IMR-90 (cell line): Measurements from ENCODE around the gene CALR. TPM values are rescaled to one million over a fixed set of nuclear protein-coding genes. Genes with fewer than 3 reads are reported as not detected.

ENCODE experiments used
- ATAC-seq: fragments of 200-7000 bp; cut with Tn5 transposase; 2 replicates; pipeline ENCODE4 v1.9.1; 2020; ENCODE audit warnings: low read depth, mild to moderate bottlenecking, moderate library complexity
- BruUV-seq: library from RNA; stranded (reverse); fragments of 400-500 nt; replicated peaks from 2 replicates; lab custom pipeline; 2021; lab: Mats Ljungman, UMichigan
- CTCF ChIA-PET: fragments of 300-600 bp; formaldehyde crosslinking; extraction: SDS; loops from one replicate; lab custom pipeline; 2021; ENCODE audit warnings: antibody characterized with exemption; lab: Yijun Ruan, JAX
- POLR2A ChIA-PET: fragments of 300-600 bp; sonication (Branson Sonifier 250); formaldehyde crosslinking; loops from one replicate; lab custom pipeline; 2022; ENCODE audit warnings: antibody characterized with exemption; ENCODE audit not compliant: unreplicated experiment; lab: Charles Lee
- DNase-seq: peaks from one replicate; pipeline ENCODE4 v3.0.0; 2013
- H2AFZ ChIP-seq: replicated peaks from 2 replicates; pipeline ENCODE3; 2013; ENCODE audit warnings: low read length, mild to moderate bottlenecking; ENCODE audit not compliant: poor library complexity
- H2AK5ac ChIP-seq: 2 replicates; pipeline ENCODE4 v1.6.1; 2013; ENCODE audit warnings: low read depth, low read length, inconsistent platforms
- H2AK9ac ChIP-seq: replicated peaks from 2 replicates; pipeline ENCODE3; 2013; ENCODE audit warnings: mild to moderate bottlenecking, low read depth, low read length, moderate library complexity; ENCODE audit not compliant: poor library complexity
- H2BK120ac ChIP-seq: 2 replicates; pipeline ENCODE4 v1.6.1; 2013; ENCODE audit warnings: low read depth, low read length, inconsistent platforms
- H2BK15ac ChIP-seq: 3 replicates; pipeline ENCODE4 v1.6.1; 2013; ENCODE audit warnings: low read depth, low read length, inconsistent platforms
- H2BK20ac ChIP-seq: 2 replicates; pipeline ENCODE4 v1.6.1; 2013; ENCODE audit warnings: low read depth, mild to moderate bottlenecking, inconsistent platforms, low read length, moderate library complexity
- H2BK5ac ChIP-seq: 2 replicates; pipeline ENCODE4 v1.6.1; 2013; ENCODE audit warnings: mild to moderate bottlenecking, low read depth, low read length, inconsistent platforms; ENCODE audit not compliant: poor library complexity, severe bottlenecking
- H3K14ac ChIP-seq: replicated peaks from 2 replicates; pipeline ENCODE4 v1.6.1; 2013; ENCODE audit warnings: low read depth, low read length, inconsistent platforms
- H3K18ac ChIP-seq: 2 replicates; pipeline ENCODE4 v1.6.1; 2013; ENCODE audit warnings: low read depth, low read length, control low read depth
- H3K23ac ChIP-seq: 2 replicates; pipeline ENCODE4 v1.6.1; 2013; ENCODE audit warnings: low read depth, low read length, inconsistent platforms
- H3K27ac ChIP-seq: 2 replicates; pipeline ENCODE4 v1.5.1; 2013; ENCODE audit warnings: mild to moderate bottlenecking, control low read depth, low read length; ENCODE audit not compliant: insufficient read depth
- H3K27me3 ChIP-seq: 2 replicates; pipeline ENCODE4 v1.6.1; 2013; ENCODE audit warnings: low read length; ENCODE audit not compliant: control insufficient read depth, insufficient read depth
- H3K36me3 ChIP-seq: 2 replicates; pipeline ENCODE4 v1.6.1; 2013; ENCODE audit warnings: low read length, mixed read lengths; ENCODE audit not compliant: control insufficient read depth, insufficient read depth
- H3K4ac ChIP-seq: 2 replicates; pipeline ENCODE4 v1.6.1; 2013; ENCODE audit warnings: low read depth, low read length, inconsistent platforms
- H3K4me1 ChIP-seq: 2 replicates; pipeline ENCODE4 v1.6.1; 2013; ENCODE audit warnings: low read length, mixed read lengths; ENCODE audit not compliant: control insufficient read depth, insufficient read depth
- H3K4me2 ChIP-seq: 2 replicates; pipeline ENCODE4 v1.6.1; 2013; ENCODE audit warnings: low read depth, mild to moderate bottlenecking, control low read depth, low read length, moderate library complexity
- H3K4me3 ChIP-seq: 2 replicates; pipeline ENCODE4 v1.5.1; 2013; ENCODE audit warnings: low read depth, mild to moderate bottlenecking, control low read depth, low read length, moderate library complexity; ENCODE audit not compliant: insufficient read depth
- H3K56ac ChIP-seq: 2 replicates; pipeline ENCODE4 v1.6.1; 2013; ENCODE audit warnings: low read length, inconsistent platforms; ENCODE audit not compliant: insufficient read depth; ENCODE audit errors: extremely low read depth
- H3K79me1 ChIP-seq, 2 experiments: 2 replicates each; pipeline ENCODE4 v1.6.1; 2013; ENCODE audit warnings: low read length in 2 of 2, inconsistent platforms in 1 of 2, low read depth in 1 of 2
- H3K9ac ChIP-seq: 2 replicates; pipeline ENCODE4 v1.6.1; 2013; ENCODE audit warnings: low read depth, low read length, control low read depth
- H3K9me1 ChIP-seq: 2 replicates; pipeline ENCODE4 v1.6.1; 2013; ENCODE audit warnings: low read length, inconsistent platforms; ENCODE audit not compliant: insufficient read depth
- H3K9me3 ChIP-seq: 2 replicates; pipeline ENCODE4 v1.6.1; 2013; ENCODE audit warnings: low read length; ENCODE audit not compliant: control insufficient read depth, insufficient read depth
- H4K20me1 ChIP-seq: 2 replicates; pipeline ENCODE4 v1.6.1; 2013; ENCODE audit warnings: low read length, inconsistent platforms; ENCODE audit not compliant: insufficient read depth
- H4K5ac ChIP-seq: 2 replicates; pipeline ENCODE4 v1.6.1; 2013; ENCODE audit warnings: mild to moderate bottlenecking, low read depth, low read length, control low read depth
- H4K8ac ChIP-seq, 2 experiments: 2 replicates each; pipeline ENCODE4 v1.6.1; 2013; ENCODE audit warnings: low read depth in 2 of 2, low read length in 2 of 2, control low read depth in 1 of 2, inconsistent platforms in 1 of 2
- H4K91ac ChIP-seq: 2 replicates; pipeline ENCODE4 v1.6.1; 2013; ENCODE audit warnings: low read depth, low read length, inconsistent platforms; ENCODE audit not compliant: insufficient read depth
- BHLHE40 ChIP-seq: fragments of 150-350 bp; IDR thresholded peaks from 2 replicates; pipeline ENCODE4 v1.6.1; 2016; ENCODE audit warnings: mild to moderate bottlenecking, low read depth, low read length
- CEBPB ChIP-seq: IDR thresholded peaks from 2 replicates; pipeline ENCODE4 v1.6.1; 2012; ENCODE audit warnings: low read depth, low read length, improper control_type of control experiment
- CHD1 ChIP-seq: IDR thresholded peaks from 2 replicates; pipeline ENCODE4 v1.6.1; 2012; ENCODE audit warnings: low read depth, low read length, improper control_type of control experiment
- FOS ChIP-seq: fragments of 150-350 bp; IDR thresholded peaks from 2 replicates; pipeline ENCODE4 v1.6.1; 2016; ENCODE audit warnings: low read depth, low read length
- MAZ ChIP-seq: IDR thresholded peaks from 2 replicates; pipeline ENCODE4 v1.6.1; 2012; ENCODE audit warnings: low read depth, mild to moderate bottlenecking, low read length, improper control_type of control experiment, moderate library complexity, borderline replicate concordance
- NFE2L2 ChIP-seq: fragments of 150-350 bp; IDR thresholded peaks from 2 replicates; pipeline ENCODE4 v1.6.1; 2016; ENCODE audit warnings: low read depth, mild to moderate bottlenecking, low read length
- POLR2A ChIP-seq: IDR thresholded peaks from 2 replicates; pipeline ENCODE4 v1.6.1; 2012; ENCODE audit warnings: mild to moderate bottlenecking, low read depth, low read length
- RAD21 ChIP-seq: IDR thresholded peaks from 2 replicates; pipeline ENCODE4 v1.6.1; 2012; ENCODE audit warnings: low read length, improper control_type of control experiment
- RCOR1 ChIP-seq: IDR thresholded peaks from 2 replicates; pipeline ENCODE4 v1.6.1; 2012; ENCODE audit warnings: mild to moderate bottlenecking, low read length, improper control_type of control experiment; ENCODE audit not compliant: insufficient replicate concordance
- RFX5 ChIP-seq: IDR thresholded peaks from 2 replicates; pipeline ENCODE4 v1.8.0; 2012; ENCODE audit warnings: low read depth, mild to moderate bottlenecking, low read length, moderate library complexity
- SMC3 ChIP-seq: fragments of 150-350 bp; IDR thresholded peaks from 2 replicates; pipeline ENCODE4 v1.6.1; 2016; ENCODE audit warnings: low read depth, mild to moderate bottlenecking, antibody characterized with exemption, low read length, moderate library complexity
- WGBS, 2 experiments: methylation state at CpG; one replicate each; pipeline versions ENCODE4 v1.1.5 to v1.1.7; 2013; ENCODE audit warnings: missing lambda C conversion rate in 2 of 2; ENCODE audit not compliant: insufficient read length in 1 of 2; ENCODE audit errors: extremely low coverage in 2 of 2; 5-methylcytosine and 5-hydroxymethylcytosine counted together
- dilution Hi-C: fragments of 300-500 bp; cut with HindIII; formaldehyde crosslinking; loops from one replicate; pipeline ENCODE4 v1.14.3; 2018; ENCODE audit warnings: low sequenced_read_pairs; ENCODE audit not compliant: unreplicated experiment
- in situ Hi-C: fragments of 300-500 bp; cut with MboI; formaldehyde crosslinking; loops from 3 replicates; pipeline ENCODE4 v1.14.3; 2019; ENCODE audit warnings: low sequenced_read_pairs, inconsistent platforms, mixed read lengths
- intact Hi-C: fragments of 100-400 bp; cut with micrococcal nuclease; formaldehyde crosslinking; loops from 2 replicates; pipeline ENCODE4 v1.10.0; 2022
- polyA plus RNA-seq, 3 experiments: library from polyadenylated mRNA; depleted of rRNA; stranded (reverse); fragments of >200 nt; gene quantifications; 2 replicates each; pipeline ENCODE4 v1.2.3, GENCODE V29; 2012; ENCODE audit warnings: low replicate concordance in 1 of 3
- total RNA-seq: library from RNA; depleted of rRNA; stranded (reverse); fragments of >200 nt; gene quantifications from 2 replicates; pipeline ENCODE4 v1.2.3, GENCODE V29; 2012
- TF ChIP-seq, protein P1 (sequence below): fragments of 150-350 bp; IDR thresholded peaks from 2 replicates; pipeline ENCODE4 v1.6.1; 2017; ENCODE audit warnings: mild to moderate bottlenecking, antibody characterized with exemption, low read length, low read depth
- TF ChIP-seq, protein P2 (sequence below): fragments of 150-350 bp; IDR thresholded peaks from 2 replicates; pipeline ENCODE4 v1.6.1; 2016; ENCODE audit warnings: low read depth, mild to moderate bottlenecking, low read length, moderate library complexity, borderline replicate concordance

The CALR gene
- total and polyA plus RNA-seq, 2 of the 4 experiments (the other 2 are of a cell fraction), result 1,932 to 3,358 TPM

DNA sequence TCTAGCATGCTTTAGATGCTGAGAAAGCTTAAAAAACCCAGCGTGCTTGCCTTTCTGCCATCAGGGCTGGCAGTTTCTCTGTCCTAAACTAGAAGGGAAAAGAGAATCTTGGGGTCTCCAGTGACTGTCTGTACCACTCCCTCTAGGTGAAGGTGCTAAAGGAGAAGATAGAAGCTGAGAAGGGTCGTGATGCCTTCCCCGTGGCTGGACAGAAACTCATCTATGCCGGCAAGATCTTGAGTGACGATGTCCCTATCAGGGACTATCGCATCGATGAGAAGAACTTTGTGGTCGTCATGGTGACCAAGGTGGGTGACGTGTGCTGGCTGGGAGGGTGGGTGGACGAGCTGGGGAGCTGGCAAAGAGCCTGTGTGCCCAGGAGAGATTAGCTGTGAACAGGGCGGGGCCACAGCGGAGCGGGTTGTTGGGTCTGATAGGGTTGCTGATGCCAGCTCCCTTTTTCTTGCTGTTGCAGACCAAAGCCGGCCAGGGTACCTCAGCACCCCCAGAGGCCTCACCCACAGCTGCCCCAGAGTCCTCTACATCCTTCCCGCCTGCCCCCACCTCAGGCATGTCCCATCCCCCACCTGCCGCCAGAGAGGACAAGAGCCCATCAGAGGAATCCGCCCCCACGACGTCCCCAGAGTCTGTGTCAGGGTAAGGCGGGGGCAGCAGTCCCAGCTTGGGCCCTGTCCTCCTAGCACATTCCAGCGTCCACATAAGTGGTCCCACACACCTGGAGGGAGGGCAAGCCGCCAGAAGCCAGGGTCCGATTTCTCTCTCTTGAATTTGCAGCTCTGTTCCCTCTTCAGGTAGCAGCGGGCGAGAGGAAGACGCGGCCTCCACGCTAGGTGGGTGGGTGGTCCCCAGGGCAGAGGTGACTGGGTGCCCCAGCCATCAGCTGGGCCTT, 9.5 kb downstream of the CALR start:
- peaks cover 13% of the 10 kb centered on the region; the same call in 1 of the 2 replicates for H3K9me1 ChIP-seq
- H3K23ac ChIP-seq, result no peak overlapping the region
- dilution Hi-C loops (no loop called here), intact Hi-C loops (no loop called here), in situ Hi-C loops (no loop called here)
- no peak overlapping the region for H3K9ac ChIP-seq
- WGBS, 2 experiments, result 90% methylated on average over 9 of the region's 28 CpGs; no CpG with 5 or more reads in 1 of the 2 experiments
- H2BK5ac ChIP-seq, result no peak overlapping the region
- POLR2A ChIA-PET, result no interaction called here
- H3K27ac ChIP-seq, result no peak overlapping the region
- peak overlapping the region; percentile 32; the same call in 1 of the 2 replicates for H2AK5ac ChIP-seq
- ATAC-seq, result no peak
- no peak overlapping the region for H2BK120ac ChIP-seq
- peak overlapping the region; percentile 16; the same call in 1 of the 2 replicates for H4K91ac ChIP-seq
- BruUV-seq, result no TSS peak
- no peak overlapping the region for H3K4me2 ChIP-seq
- H4K8ac ChIP-seq, result no peak overlapping the region; a peak in 1 of 4 replicates
- peaks cover 8% of the 10 kb centered on the region for H3K4me1 ChIP-seq
- H4K20me1 ChIP-seq, result peaks cover 38% of the 10 kb centered on the region
- peak overlapping the region; percentile 15 for H2AK9ac ChIP-seq
- CTCF ChIA-PET, result no interaction called here
- no peak overlapping the region for H3K4me3 ChIP-seq
- H3K4ac ChIP-seq, result no peak overlapping the region; the same call in 1 of the 2 replicates
- no peak overlapping the region for H2AFZ ChIP-seq
- no peak overlapping the region for H3K18ac ChIP-seq
- no peak overlapping the region for H2BK15ac ChIP-seq
- no peak overlapping the region for H3K56ac ChIP-seq
- no peak overlapping the region for H4K5ac ChIP-seq
- H3K79me1 ChIP-seq, result peaks cover 27 to 68% of the 10 kb centered on the region in 2 experiments
- no peak for DNase-seq
- H3K36me3 ChIP-seq, result peaks cover 61% of the 10 kb centered on the region
- no peak overlapping the region for H3K14ac ChIP-seq
- no peaks in the 10 kb centered on the region for H3K27me3 ChIP-seq
- H2BK20ac ChIP-seq, result no peak overlapping the region
- TF ChIP-seq, protein P1, sequence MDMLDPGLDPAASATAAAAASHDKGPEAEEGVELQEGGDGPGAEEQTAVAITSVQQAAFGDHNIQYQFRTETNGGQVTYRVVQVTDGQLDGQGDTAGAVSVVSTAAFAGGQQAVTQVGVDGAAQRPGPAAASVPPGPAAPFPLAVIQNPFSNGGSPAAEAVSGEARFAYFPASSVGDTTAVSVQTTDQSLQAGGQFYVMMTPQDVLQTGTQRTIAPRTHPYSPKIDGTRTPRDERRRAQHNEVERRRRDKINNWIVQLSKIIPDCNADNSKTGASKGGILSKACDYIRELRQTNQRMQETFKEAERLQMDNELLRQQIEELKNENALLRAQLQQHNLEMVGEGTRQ, result no peak
- TF ChIP-seq MAZ (no peak), CHD1 (no peak), NFE2L2 (no peak), CEBPB (no peak), RFX5 (no peak), SMC3 (no peak), RAD21 (no peak), BHLHE40 (no peak), FOS (no peak), RCOR1 (no peak), POLR2A (no peak)
- TF ChIP-seq, protein P2, sequence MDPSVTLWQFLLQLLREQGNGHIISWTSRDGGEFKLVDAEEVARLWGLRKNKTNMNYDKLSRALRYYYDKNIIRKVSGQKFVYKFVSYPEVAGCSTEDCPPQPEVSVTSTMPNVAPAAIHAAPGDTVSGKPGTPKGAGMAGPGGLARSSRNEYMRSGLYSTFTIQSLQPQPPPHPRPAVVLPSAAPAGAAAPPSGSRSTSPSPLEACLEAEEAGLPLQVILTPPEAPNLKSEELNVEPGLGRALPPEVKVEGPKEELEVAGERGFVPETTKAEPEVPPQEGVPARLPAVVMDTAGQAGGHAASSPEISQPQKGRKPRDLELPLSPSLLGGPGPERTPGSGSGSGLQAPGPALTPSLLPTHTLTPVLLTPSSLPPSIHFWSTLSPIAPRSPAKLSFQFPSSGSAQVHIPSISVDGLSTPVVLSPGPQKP, result no peak
- H3K9me3 ChIP-seq, result no peaks in the 10 kb centered on the region
